Stimulated activated CD4-positive, alpha-beta T cell treated with anti-CD3 and anti-CD28 coated beads, TNF-alpha, amount 100 ng/mL, for 24 hours (primary cell): ENCODE measurements around the gene NRARP.

Experiments
- DNase-seq, 3 experiments: peaks; one replicate each; pipeline ENCODE4 v3.0.0-alpha.2; 2020; ENCODE audit warnings: low read depth in 3 of 3

The NRARP gene

GRCh38 chr9:137310189-137311052, 8.3 kb upstream of the NRARP start:
- no peak for DNase-seq

- no peak for DNase-seq
Measured at GRCh38 chr9:137309368-137310188, 7.5 kb upstream of the NRARP start.

GRCh38 chr9:137308057-137308619, 6.1 kb upstream of the NRARP start:
- DNase-seq = no peak

GRCh38 chr9:137307255-137308056, 5.4 kb upstream of the NRARP start:
- DNase-seq = no peak

- no peak for DNase-seq
Measured at GRCh38 chr9:137306850-137307254, 4.8 kb upstream of the NRARP start.

- no peak for DNase-seq
Measured at GRCh38 chr9:137306066-137306849, 4.2 kb upstream of the NRARP start.

- no peak for DNase-seq
Measured at GRCh38 chr9:137305798-137306065, 3.7 kb upstream of the NRARP start.

- peak in 1 of 3 experiments; percentile 76 for DNase-seq
Measured at GRCh38 chr9:137305060-137305797, 3.2 kb upstream of the NRARP start.

- no peak for DNase-seq
Measured at GRCh38 chr9:137304383-137305059, 2.5 kb upstream of the NRARP start.

- DNase-seq = no peak
Measured at GRCh38 chr9:137303893-137304382, 1.9 kb upstream of the NRARP start.

- no peak for DNase-seq
Measured at GRCh38 chr9:137303151-137303892, 1.3 kb upstream of the NRARP start.

- no peak for DNase-seq
Measured at GRCh38 chr9:137302449-137303150, 529 bp upstream of the NRARP start.

- no peak for DNase-seq
Measured at GRCh38 chr9:137301081-137301947, 757 bp downstream of the NRARP start.

GRCh38 chr9:137300567-137301080, 1.4 kb downstream of the NRARP start:
- DNase-seq = no peak

GRCh38 chr9:137299938-137300337, 2.1 kb downstream of the NRARP start:
- DNase-seq = no peak

- no peak for DNase-seq
Measured at GRCh38 chr9:137299203-137299565, 2.9 kb downstream of the NRARP start.
